ENCODE measurements around the gene ARHGAP42.
"Not testable (repeated sequence)": the region's sequence is repeated elsewhere in the genome, so short reads cannot be mapped to it uniquely, and the experiment has no call there.

ARHGAP42 gene

GRCh38 chr11:100731471-100731870 lies 44.4 kb downstream of the ARHGAP42 start:
- no peak for DNase-seq

DNA sequence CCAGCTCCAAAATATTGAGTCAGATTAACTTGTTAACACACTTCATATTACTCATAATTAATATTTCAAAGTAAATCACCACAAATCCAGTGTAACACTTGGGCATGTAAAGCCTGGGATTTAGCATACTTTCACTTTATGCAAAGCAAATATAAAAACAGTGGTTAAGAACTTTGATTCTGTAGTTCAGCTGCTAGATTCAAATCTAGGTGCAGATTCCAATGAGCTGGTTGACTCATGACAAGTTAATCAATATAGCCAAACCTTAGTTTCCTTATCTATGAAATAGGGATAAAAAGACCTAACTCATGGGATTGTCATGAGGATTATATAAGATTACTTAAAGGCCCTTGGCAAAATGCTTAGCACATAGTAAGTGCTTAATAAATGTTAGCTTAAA lies 45.9 kb downstream of the ARHGAP42 start:
- no peak for DNase-seq

DNA sequence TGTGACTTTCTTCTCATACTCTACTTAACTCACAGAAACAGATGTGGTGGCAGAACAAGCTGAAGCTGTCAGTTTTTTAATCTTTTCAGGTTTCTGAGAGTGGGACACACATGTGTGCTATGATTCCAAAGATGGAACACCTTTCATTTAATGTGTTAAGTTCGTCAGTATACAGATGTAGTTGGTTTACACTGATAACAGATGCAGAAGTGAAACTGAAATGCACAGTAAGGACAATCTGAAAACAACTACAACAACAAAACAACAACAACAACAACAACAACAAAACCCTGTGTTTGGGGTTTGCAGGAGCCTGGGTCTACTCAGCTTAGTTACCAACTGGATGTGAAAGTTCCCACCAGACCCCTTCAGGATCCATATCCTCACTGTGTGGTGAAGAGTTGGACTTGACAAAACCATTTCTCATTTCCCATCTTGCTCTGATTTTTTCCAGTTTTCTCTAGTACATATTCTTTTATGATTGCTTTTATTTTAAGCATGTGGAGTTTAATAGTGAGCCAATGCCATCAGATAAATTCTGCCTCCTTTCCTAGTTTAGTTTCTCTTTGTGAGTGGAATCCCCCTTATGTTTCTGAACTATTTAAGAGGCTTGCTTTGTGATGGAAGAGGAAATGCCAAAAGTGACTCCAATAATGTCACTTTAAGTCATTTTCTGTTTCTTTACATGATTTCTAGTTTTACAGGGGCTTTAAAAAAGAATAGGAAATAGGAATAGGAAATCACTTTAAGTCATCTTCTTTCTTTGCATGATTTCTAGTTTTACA lies 47.8 kb downstream of the ARHGAP42 start:
- DNase-seq: no peak

DNA sequence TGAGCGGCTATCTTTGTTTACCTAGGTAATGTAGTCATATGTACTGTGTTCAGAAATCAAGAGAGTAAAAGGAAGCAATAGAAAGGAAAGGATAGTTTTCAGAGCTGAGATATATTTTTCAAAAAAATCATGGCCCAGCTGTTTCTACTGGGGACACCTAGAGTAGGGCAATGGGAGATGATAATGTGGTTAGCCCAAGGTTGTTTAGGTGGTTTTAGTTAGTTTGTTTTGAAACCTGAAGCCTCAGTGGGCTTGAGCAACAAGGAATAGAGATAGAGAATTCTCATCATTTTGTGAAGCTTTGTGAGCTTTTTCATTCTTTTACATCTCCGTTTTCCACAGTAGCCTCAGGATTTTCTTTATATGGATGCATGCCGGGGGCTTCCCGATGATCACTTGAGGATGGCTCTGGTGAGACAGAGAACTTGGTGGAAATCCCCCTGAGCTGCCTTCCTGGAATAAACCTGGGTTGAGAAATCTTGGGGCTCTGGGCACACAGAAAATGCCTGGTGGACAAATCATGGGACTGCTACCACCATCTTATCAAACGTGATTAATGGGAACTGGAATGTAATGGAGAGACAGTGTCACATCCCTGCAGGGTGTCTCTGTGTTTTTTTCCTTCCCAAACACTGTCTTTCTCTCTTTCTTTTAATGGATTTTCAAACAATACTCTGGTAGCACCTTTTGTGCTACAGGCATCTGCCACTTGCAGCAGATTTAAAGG lies 49.0 kb downstream of the ARHGAP42 start:
- no peak for DNase-seq

- no peak for DNase-seq
Observed at GRCh38 chr11:100738701-100739270, 51.7 kb downstream of the ARHGAP42 start.

GRCh38 chr11:100739666-100740065 lies 52.6 kb downstream of the ARHGAP42 start:
- DNase-seq: no peak

GRCh38 chr11:100740440-100740839 lies 53.4 kb downstream of the ARHGAP42 start:
- DNase-seq: no peak

DNA sequence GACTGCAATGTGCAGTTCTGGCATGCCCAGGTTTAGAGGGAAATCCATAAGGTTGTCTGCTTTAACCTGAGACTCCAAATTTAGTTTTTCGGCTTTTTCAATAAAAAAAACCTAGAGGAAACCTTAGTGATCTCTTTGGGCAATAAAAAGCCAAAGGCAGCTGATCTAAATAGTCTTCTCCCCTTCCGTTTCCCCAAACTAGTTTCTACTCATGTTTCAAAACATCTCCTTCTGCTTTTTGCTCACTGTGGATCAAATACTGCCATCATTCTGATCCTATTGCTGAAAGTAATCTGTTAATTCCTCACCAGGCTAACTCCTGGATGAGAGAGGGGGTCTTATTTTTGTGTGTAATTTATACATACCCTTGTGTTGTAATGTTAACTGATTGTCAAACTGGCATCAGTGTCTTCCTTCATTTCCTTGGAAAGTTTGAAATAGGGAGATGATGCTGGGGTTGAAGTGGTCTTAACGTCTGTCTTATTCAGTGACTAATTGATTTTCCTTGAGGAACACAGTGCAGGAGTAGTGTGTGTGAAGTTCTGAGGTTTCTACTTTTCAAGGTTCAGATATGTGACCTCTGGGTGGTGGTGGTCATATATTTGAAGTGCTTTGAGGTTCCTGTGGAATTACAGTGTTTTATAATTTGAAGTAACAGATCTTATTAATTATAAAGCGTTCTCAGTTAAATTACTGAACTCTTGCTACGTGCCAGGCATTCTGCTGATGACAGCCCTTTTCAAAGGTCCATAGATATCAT lies 55.0 kb downstream of the ARHGAP42 start:
- DNase-seq: no peak

- no peak for DNase-seq
Observed at GRCh38 chr11:100746448-100746847, 59.4 kb downstream of the ARHGAP42 start.

DNA sequence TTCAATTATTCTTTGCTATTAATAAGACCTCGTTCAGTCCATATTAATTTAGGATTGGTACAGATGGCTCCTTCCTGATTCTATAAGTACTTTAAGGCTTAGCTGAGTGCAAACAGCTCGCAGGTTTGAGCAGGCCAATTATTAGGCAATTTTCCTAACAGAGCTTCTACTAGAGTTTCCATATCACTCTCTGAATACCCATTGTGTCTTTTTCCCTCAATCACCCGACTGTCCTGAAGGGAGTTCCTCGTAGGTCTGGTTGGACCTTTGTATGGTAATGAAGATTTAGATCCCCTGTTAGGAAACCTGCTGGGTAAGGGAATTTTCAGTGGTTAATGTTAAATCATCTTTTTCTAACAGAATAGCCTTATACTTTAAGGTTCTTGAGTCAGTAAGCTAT lies 61.1 kb downstream of the ARHGAP42 start:
- no peak for DNase-seq

DNA sequence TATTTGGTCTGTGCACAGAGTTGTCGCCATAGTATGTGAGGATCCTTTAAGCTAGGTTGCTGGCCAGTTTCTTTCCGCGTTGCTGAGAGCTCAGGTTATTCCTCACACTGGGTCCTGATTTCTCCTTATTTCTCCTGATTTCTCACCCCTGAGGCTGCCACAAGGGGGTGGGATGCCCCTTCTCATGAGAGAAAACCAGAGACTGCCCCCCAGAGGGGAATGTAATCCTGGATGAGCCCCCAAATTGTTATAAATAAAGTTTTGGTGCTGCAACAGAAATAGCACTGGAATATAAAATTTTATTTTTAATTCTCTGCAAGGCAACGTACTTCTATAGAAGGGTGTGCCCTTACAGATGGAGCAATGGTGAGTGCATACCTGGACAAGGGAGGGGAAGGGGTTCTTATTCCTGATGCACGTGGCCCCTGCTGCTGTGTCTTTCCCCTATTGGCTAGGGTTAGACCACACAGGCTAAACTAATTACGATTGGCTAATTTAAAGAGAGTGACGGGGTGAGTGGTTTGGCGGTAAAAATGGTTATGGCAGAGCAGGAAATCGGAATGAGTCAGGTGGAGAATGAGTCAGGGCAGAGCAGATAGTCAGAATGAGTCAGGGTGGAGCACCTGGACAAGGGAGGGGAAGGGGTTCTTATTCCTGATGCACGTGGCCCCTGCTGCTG lies 62.9 kb downstream of the ARHGAP42 start:
- DNase-seq: not testable (repeated sequence)

- not testable (repeated sequence) for DNase-seq
Observed at GRCh38 chr11:100750566-100750891, 63.4 kb downstream of the ARHGAP42 start.

DNA sequence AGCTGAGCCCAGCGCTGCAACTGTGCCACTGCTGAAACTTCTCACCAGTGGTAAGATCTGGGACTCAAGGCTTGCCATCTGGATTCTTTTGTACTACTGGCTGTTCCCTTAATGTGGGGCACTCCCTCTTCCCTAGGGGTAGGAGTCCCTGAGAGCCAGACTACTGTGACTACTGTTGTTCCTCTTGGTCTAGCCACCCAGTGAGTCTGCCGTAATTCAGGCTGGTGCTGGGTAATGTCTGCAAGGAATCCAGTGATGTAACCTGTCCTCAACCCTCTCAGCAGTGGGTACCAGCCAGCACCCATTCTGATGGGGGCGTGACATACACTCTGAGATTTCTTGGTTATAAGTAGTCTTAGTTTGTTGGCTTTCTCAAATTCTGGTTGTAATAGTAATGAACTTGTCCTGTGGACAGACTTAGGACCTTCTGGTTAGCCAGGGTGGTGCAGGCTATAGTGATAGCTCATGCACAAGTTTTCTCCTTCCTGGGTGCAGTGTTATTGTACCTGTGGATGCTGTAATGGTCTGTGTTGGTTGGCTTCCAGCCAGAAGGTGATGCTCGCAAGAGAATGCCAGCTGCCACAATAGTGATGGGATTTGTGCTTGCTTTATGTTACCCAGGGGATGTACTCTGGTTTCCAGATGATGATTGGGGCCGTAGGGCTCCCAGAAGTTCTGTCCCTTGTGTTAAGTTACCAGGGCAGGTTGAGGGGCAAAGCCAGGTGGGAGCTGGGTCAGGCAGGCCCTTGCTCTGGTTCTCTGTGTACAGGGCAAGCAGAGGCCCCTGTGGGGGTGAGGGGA lies 65.5 kb downstream of the ARHGAP42 start:
- DNase-seq: no peak

GRCh38 chr11:100753172-100753543 lies 66.1 kb downstream of the ARHGAP42 start:
- no peak for DNase-seq

GRCh38 chr11:100753571-100753970 lies 66.5 kb downstream of the ARHGAP42 start:
- no peak for DNase-seq

GRCh38 chr11:100756559-100756958 lies 69.5 kb downstream of the ARHGAP42 start:
- no peak for DNase-seq

DNA sequence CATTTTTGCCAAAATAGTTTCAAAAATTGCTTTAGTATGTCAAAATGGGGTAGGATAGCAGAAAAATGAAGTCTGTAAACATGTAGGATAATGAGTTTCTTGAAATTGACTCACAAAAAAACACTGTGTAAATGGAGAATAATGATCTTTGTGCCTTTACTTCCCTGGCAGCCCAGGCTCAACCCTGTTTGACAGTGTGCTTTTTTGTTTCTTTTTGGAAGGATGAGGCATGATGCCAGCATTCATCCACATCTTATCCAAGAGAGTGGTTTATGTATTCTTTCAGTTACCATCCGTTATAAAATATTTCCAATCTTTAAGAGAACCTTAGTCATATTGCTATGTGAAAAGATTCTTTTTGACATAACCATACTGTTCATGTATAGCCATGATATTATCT lies 70.6 kb downstream of the ARHGAP42 start:
- no peak for DNase-seq

- no peak for DNase-seq
Observed at GRCh38 chr11:100759106-100759505, 72.0 kb downstream of the ARHGAP42 start.

GRCh38 chr11:100759856-100760255 lies 72.8 kb downstream of the ARHGAP42 start:
- DNase-seq: no peak

GRCh38 chr11:100760744-100761143 lies 73.7 kb downstream of the ARHGAP42 start:
- no peak for DNase-seq

- no peak for DNase-seq
Observed at GRCh38 chr11:100761841-100762240, 74.8 kb downstream of the ARHGAP42 start.

DNA sequence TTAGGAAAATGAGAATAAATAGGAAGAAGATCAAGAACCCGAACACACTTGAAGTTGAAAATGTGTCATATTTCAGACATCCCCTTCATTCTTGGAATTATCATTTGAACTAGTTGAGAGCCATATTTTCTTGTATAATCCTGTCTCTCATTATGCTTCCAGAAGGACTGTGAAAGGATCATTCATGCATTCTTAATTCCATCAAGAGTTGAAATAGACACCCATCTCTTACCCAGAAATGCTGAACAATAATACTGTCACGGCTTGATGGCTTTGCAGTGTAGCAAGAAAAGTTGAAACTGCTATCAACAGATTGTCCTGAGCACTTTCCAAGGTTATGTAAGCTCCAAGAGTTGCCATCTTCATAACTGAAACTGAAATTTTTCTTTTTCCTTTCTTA lies 79.7 kb downstream of the ARHGAP42 start:
- DNase-seq: no peak
